Measurements from ENCODE around the gene NDUFC2.
"Not testable (repeated sequence)": the region's sequence is repeated elsewhere in the genome, so short reads cannot be mapped to it uniquely, and the experiment has no call there.

The NDUFC2 gene

GRCh38 chr11:78028423-78028822, 51.2 kb downstream of the NDUFC2 start:
- DNase-seq: not testable (repeated sequence)

GRCh38 chr11:78027759-78028158, 51.9 kb downstream of the NDUFC2 start:
- DNase-seq: no peak

- no peak for DNase-seq
These were observed 54.3 kb downstream of the NDUFC2 start for GRCh38 chr11:78025378-78025777.

- DNase-seq: no peak
These were observed 56.2 kb downstream of the NDUFC2 start for GRCh38 chr11:78023426-78023825.

- peak; percentile 20 for DNase-seq
These were observed 57.0 kb downstream of the NDUFC2 start, which contains the start of gene KCTD14 for GRCh38 chr11:78022397-78023396. Gene KCTD14, minus strand, starts transcription at chr11:78023276. Its CDS starts 27 bp downstream, at chr11:78023249.

- no peak for DNase-seq
These were observed 58.1 kb downstream of the NDUFC2 start for GRCh38 chr11:78021611-78022010.

- no peak for DNase-seq
These were observed 59.4 kb downstream of the NDUFC2 start for GRCh38 chr11:78020246-78020645.

GRCh38 chr11:78019808-78020207, 59.9 kb downstream of the NDUFC2 start:
- DNase-seq: no peak

Data from hematopoietic multipotent progenitor cell treated with erythropoietin and hydrocortisone succinate and interleukin-3 and kit ligand, for 4 days (in vitro differentiated cells).